Right lung (tissue), 5 donors: ENCODE results near the gene DQX1. TPM values are rescaled to one million over a fixed set of nuclear protein-coding genes. Genes with fewer than 3 reads are reported as not detected.
"Not testable (repeated sequence)": the region's sequence is repeated elsewhere in the genome, so short reads cannot be mapped to it uniquely, and the experiment has no call there.

Source experiments
- DNase-seq, 2 donors: peaks; one replicate each; pipeline ENCODE4 v3.0.0-alpha.2; 2013
- polyA plus RNA-seq, 5 donors: library from polyadenylated mRNA; unstranded; fragments of 120-200 nt; gene quantifications; one replicate each; pipeline versions ENCODE4 v1.2.1 to v1.2.3, GENCODE V29; 2013; ENCODE audit warnings: inconsistent platforms in 1 of 5, low replicate concordance in 1 of 5; ENCODE audit not compliant: insufficient read length in 5 of 5, insufficient read depth in 1 of 5

DQX1 gene
- polyA plus RNA-seq, 5 donors = 0.17 to 1.1 (median 0.26) TPM

DNA sequence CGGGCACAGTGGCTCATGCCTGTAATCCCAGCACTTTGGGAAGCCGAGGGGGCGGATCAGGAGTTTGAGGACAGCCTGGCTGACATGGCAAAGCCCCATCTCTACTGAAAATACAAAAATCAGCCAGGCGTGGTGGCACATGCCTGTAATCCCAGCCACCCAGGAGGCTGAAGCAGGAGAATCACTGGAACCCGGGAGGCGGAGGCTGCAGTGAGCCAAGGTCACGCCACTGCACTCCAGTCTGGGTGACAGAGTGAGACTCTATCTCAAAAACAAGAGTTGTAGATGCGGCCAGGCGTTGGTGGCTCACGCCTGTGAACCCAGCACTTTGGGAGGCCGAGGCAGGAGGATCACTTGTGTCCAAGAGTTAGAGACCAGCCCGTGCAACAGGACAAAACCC lies 55.3 kb downstream of the DQX1 start:
- not testable (repeated sequence) for DNase-seq

Other genes with a start within 250 kb of the DQX1 start
- 1 to 10 TPM; 5.2 to 9.9 (median 8.5) TPM for gene SLC4A5, start 182.8 kb downstream of the DQX1 start, polyA plus RNA-seq
- gene DCTN1, start 145.9 kb downstream of the DQX1 start, polyA plus RNA-seq = 100 to 1,000 TPM; 125 to 167 (median 142) TPM
- 1 to 10 TPM; 3.0 to 7.8 (median 6.0) TPM for gene C2orf81, start 104.6 kb downstream of the DQX1 start, polyA plus RNA-seq
- gene WDR54, start 104.5 kb downstream of the DQX1 start, polyA plus RNA-seq = 10 to 100 TPM; 28.5 to 40.4 (median 36.6) TPM
- 10 to 100 TPM; 43.1 to 61.5 (median 54.6) TPM for gene RTKN, start 84.3 kb downstream of the DQX1 start, polyA plus RNA-seq
- 10 to 100 TPM; 21.4 to 37.0 (median 30.1) TPM for gene INO80B, start 71.1 kb downstream of the DQX1 start, polyA plus RNA-seq
- gene WBP1, start 67.8 kb downstream of the DQX1 start, polyA plus RNA-seq = 100 to 1,000 TPM in 4 of 5 donors, 10 to 100 TPM in 1; 95.7 to 134 (median 113) TPM
- 10 to 100 TPM; 34.4 to 51.8 (median 45.7) TPM for gene MOGS, start 60.8 kb downstream of the DQX1 start, polyA plus RNA-seq
- gene MRPL53, start 53.6 kb downstream of the DQX1 start, polyA plus RNA-seq = 10 to 100 TPM; 37.7 to 68.9 (median 40.5) TPM
- gene CCDC142, start 43.2 kb downstream of the DQX1 start, polyA plus RNA-seq = 10 to 100 TPM; 13.0 to 18.1 (median 16.4) TPM
- gene TTC31, start 43.1 kb downstream of the DQX1 start, polyA plus RNA-seq = 10 to 100 TPM; 32.8 to 38.1 (median 35.6) TPM
- gene LBX2, start 26.6 kb downstream of the DQX1 start, polyA plus RNA-seq = under 1 TPM; 0.22 to 0.94 (median 0.49) TPM
- gene PCGF1, start 18.5 kb downstream of the DQX1 start, polyA plus RNA-seq = 10 to 100 TPM; 20.6 to 28.2 (median 26.1) TPM
- gene TLX2, start 11.8 kb downstream of the DQX1 start, polyA plus RNA-seq = under 1 TPM in 3 of 5 donors, not detected in 2; 0.06 to 0.14 (median 0.07) TPM
- 100 to 1,000 TPM in 2 of 5 donors, 10 to 100 TPM in 3; 82.8 to 108 (median 98.9) TPM for gene AUP1, start 3.5 kb upstream of the DQX1 start, polyA plus RNA-seq
- gene HTRA2, start 3.7 kb upstream of the DQX1 start, polyA plus RNA-seq = 10 to 100 TPM; 30.2 to 37.6 (median 36.6) TPM
- gene LOXL3, start 27.7 kb upstream of the DQX1 start, polyA plus RNA-seq = 1 to 10 TPM; 7.9 to 9.9 (median 9.6) TPM
- gene DOK1, start 28.5 kb upstream of the DQX1 start, polyA plus RNA-seq = 10 to 100 TPM in 2 of 5 donors, 1 to 10 TPM in 3; 7.7 to 11.8 (median 9.7) TPM
- under 1 TPM; 0.22 to 0.48 (median 0.32) TPM for gene M1AP, start 122.1 kb upstream of the DQX1 start, polyA plus RNA-seq
- gene SEMA4F, start 128.0 kb upstream of the DQX1 start, polyA plus RNA-seq = 1 to 10 TPM; 5.7 to 7.2 (median 6.7) TPM